Activated T-cell treated with anti-CD3 and anti-CD28 coated beads for 4 hours (primary cell): Measurements from ENCODE around the gene P2RY6.
A peak's percentile ranks its signal among the peaks of the same experiment; 100 is the strongest.

Experiments used
- DNase-seq: peaks from one replicate; pipeline ENCODE4 v3.0.0-alpha.2; 2020

P2RY6 gene

DNA sequence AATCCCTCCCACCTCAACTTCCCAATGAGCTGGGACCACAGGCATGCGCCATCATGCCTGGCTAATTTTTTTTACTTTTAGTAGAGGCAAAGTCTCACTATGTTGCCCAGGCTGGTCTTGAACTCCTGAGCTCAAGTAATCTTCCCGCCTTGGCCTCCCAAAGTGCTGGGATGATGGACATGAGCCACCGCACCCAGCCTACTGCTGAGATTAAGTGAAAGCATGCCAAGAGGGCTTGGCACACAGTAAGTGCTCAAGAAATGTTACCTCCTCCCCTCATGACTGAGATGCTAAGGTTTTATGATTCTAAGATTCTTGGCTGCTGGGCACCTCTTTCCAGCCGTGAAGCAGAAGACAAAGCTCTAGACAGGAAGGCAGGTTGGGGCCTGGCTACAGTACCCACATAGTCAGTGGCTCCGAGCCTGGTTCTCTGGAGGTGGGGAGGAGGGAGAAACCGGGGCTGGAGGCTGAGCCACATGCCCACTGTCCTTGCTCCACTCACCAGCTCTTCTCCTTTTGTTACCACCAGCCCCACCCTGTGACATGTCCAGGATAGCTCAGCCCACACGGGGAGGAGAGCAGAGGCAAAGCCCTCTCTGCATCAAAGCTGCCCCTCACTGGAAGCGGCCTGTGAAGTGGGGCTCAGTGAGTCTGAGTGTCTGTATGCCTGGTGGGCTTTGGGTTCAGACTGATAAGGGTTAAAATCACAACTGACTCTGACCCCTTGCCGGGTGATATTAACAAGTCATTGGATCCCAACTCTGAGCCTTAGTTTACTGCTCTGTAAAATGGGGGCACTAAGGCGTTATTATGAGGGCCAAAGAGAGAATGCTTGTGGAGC is 48.8 kb downstream of the P2RY6 start:
- DNase-seq: no peak

DNA sequence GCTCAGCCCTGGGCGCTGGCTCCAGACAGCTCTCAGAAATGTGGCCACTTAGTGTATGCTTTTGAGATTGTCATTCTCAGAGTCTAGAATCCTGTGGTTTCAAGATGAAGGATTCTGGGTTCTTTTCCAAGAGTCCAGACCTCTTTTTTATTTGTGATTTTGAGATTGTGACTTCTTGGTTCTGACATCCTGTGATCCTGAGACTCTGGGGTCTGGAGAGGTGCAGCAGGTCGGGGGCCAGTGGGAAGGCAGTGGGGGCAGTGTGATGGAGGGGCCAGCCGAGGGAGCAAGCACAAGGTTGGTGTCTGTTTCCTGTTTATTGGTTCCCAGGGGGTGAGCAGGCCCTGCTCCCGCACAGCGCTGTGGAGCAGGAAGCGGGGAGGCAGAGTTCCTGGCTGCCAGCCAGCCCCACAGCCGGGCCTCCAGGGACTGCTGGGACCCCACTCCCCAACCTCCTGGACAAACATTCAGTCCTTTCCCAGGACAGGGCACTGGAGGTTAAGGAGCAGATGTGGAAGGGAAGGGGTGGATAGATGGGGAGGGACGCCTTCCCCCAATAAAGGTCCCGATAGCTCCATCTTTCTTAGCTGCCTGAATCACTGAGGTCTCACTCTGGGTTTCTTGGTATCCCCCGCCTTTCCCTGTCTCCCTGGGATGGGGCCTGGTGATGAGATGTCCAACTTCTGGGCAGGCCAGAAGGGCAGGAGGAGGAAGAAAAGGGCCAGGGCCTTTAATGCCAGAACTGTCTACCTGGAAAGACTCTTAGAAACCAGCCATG is 49.7 kb downstream of the P2RY6 start:
- no peak for DNase-seq

DNA sequence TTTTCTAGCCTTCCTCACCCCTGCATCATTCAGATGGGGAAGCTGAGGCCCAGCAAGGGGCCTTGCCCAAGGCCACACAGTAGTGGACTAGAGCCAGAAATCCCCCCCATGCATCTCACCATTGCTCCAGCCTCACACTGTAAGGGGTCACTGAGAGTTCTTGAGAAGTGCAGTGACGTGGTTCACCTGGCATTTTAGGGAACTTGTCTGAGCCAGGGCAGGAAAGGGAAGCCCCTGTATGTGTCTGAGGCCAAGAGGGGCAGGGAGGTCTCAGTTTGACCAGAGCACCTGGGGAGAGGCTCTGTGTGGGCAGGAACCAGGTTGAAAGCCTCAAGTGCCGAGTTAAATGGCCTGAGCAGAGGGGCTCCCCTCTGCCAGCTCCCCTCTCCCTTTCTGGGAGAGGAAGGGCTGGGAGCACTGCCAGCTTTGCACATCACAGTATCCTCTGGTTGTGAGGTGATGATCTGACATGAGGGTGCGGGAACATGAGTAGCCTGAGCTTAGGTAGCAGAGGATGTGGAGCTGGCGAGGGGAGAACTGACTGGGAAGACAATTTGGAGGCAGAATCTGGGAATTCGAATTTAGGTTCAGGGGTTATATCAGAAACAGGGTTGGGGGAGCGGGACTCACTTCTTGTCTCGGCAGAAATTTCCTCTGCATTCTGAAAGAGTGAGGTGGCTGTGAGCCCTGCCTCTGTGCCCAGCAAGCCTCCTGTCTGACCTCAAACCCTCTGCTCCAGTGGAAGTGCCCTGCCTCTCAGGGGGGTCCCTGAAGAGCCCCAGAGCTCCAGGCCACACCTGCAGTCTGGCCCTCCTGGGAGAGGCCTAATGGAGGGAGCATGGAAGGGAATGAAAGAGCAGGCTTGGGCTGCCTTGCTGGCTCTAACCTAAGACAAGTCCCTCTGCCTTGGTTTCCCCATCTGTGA is 50.5 kb downstream of the P2RY6 start:
- no peak for DNase-seq

DNA sequence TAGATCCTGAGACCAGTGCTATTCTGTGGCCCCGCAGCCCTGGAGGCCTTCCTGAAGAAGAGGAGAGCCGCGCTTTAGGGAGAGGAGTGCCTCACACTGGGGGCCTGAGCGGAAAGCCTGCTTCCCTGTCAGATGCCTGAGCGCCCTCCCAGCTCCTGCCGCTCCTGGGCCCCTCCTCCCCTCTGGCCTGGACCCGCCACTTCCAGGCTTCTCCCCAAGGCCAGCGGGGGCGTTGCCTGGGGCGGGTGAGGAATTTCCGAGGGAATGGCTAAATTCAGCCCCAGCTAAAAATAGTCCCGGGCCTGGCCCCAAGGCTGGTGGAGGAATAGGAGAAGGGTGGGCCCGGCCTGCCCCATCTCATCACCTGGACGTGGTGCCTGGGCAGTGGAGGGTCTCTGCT is 51.3 kb downstream of the P2RY6 start:
- DNase-seq: no peak

DNA sequence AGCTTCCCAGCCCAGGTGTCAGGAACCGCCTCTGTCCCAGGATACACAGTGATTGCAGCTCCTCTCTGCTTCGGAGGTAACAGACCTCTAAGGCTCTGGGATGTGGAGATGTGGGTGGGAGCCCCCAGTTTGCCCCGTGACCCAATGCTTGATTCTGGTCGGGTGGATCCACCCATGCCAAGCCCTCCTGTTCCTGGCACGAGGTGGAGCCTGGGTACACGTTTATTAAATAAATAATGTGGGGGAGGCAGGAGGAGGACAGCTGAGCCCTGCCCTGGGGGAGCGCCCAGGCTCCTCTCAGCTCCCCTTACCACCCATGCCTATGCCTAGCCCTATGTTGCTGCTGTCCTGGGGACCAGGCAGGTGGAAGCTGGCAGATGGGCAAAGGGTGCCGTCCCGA is 52.0 kb downstream of the P2RY6 start:
- DNase-seq: no peak

DNA sequence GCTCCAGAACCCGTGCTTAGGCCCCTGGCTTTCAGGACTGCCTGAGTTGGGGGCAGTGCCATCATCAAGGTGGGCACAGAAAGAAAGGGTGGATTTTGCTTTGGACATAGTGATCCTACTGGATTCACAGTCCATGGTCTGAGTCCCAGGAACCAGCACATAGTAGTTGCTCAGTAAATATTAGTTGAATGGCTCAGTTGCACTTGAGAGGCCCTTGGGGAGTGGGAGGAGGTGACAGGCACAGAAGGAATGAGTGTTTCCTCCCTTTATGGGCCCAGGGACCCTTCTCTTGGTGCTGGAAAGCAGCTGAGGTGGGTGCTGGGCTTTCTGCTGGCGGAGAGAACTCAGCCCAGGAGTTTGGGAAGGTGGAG is 52.5 kb downstream of the P2RY6 start:
- no peak for DNase-seq

DNA sequence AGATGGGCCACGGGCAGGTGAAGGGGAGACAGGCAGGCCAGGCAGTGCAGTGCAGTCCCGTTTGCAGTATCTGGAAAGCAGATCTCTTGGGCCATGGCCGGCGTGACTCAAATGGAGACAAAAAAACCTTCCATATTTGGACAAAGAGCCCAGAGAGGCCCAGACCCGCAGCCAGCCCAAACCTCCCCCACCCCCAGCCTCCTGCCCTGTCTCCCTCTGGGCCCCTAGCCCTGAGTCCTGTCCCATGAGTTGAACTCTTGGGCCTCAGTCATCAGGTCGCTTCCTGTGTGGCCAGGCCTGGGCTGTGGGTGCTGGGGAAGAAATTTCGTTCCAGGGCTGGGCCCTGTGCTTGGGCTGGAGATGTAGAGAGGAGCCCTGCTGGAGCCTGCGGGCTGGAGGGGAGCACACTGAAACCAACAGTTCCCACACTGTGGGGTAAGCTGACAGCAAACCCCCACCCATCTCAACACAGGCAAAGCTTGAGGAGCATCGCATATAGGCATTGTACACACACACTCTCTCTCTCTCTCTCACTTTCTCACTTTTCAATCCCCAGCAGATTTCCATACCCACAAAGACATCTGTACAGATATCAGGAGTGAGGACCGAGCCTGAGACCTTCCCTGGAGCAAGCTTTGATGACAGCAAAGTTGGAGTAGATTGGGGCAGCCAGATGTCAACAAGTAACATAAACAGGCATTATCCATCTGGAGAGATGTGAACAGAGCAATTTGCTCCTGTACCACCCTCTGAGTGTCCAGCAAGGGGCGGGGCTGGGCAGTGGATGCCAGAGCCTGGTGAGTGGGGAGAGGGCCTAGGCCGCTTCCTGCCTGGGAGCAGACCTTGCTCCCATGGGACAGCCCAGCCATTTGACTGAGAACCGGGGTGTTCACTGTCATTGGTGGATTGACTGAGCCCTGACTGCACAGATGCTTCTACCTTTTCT is 53.2 kb downstream of the P2RY6 start:
- DNase-seq: no peak

DNA sequence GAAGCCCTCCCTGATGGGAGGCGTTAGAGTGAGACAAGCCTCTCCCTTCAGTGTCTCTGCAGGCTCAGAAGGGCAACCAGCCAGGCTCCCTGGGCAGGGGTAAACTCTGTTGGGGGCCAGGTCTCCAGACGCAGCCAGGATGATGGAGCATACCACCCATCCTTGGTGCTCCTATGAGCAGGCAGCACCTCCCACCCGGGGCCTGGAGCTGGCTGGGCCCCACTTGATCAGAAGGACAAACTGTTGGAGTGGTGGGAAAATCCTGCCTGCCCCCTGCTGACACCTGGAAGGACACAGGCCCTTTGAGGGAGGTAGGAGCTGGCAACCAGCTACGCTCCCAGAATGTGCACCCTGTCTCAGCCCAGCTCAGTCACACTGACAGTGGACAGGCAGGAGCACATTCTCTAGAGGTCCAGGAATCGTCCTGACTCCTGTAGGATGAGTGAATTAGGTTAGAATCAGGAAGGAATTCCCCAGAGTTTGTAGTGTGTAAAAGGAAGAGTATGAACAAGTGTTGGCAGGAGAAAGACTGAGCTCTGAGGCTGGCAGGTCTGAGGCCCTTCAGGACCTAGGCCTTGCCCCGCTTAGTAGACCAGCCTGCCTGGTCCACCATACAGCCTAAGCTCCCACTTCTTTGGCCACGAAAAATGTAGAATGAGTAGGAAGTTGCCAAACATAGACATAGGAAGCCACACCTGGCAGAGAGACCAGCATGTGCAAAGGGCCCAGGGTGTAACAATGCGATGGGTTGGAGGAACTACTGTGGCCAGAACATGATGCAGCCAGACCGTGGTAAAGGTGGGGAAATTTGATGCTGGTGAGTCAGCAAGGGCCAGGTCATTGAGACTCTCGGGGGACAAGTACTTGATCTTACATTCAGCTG is 55.0 kb downstream of the P2RY6 start:
- DNase-seq: no peak

DNA sequence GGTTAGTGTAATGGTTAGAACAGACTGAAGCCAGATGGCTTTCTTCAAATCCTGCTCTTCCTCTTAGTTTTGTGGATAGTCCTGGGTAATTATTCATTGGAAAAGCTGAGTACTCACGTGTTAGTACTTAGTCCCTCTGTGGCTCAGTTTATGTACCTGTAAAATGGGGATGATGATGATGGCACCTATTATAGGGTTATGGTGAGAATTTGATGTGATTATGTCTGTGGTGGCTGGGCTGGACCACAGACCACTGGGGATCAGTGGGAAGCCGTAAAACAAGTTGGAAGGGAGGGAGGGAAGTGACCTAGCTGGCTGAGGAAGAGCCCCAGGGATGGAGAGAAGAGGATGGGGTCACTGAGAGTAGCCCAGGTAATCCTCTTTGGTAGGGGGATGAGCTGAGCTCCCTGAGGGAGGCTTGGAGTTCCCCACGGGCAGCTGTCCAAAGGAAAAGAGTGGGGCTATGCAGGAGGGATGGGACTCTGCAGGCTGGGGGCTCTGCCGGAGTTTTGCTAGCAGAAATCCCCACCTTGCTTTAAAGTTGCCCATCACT is 55.8 kb downstream of the P2RY6 start:
- DNase-seq: no peak

DNA sequence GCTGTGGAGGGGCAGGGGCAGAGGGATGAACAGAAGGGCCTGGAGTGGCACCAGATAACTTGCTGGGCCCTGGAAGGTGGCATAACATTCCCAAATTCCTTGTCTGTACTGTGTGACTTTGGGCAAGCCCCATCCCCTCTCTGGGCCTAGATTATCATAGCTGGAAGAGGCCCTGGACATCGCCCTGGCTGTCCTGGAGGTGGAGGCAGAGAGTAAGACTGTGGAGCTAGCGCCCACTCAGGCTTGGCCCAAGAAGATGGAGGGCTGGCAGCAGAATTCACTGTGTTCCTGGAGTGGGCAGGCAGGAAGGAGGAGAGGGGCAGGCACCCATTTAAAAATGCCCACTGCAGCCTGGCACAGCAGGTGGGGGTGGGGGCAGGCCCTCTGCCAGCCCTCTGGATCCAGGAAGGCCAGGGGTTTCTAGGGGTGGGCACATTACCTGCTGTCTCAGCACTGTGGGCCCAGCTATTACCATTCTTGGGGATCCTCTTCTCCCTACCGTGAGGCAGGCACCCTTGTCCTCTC is 58.5 kb downstream of the P2RY6 start:
- no peak for DNase-seq

DNA sequence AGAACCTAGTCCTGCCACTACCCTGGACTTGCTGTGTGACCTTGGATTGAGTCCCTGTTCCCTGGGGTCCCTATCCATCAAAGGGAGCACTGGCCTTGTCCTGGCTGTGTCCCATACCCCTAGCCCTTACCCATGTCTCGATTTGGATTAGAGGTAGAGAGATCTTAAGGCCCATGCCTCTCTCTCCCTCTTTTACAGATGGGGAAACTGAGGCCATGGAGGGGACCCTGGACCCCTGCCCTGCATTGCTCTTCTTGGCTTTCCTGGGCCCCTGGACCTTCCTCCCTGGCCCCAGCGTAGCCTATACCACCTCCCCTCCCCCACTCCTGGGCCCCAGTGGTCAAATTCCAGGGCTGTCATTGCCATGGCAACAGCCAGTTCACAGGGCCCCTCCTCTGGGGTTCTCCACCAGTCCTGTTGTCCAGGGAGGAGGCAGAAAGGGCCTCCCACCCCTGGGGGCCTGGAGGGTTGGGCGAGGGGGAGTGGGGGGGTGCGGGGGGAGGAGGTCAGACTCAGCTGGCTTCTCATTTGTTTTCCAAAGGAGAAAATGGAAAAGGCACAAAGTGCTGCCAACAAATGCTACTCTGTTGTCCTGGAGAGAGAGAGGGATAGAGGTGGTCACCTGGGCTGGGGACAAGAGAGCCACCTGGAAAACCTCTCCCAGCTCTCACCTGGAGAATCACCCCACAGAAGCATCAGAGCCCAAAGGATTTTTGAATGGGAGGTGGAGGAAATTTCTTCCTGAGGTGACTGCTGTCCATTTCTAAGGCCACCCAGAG is 59.2 kb downstream of the P2RY6 start:
- DNase-seq: no peak

DNA sequence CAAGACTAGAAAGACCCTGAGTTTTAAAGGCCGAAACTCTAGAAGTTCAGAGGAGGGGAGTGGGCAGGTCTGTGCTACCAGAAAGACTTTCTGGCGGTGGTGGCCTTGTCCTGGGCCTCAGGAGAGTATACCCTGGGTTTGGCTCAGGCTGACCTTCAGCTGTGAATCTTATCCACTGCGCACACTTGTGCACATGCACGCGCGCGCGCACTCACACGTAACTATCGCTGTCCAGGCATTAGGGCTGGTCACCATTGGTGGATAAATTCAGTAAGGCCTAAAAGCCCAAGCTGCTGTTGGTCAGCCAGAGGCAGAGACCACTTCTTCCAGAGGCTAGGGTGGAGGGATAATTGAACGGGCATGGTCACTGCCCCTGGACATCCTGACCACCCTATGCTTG is 61.0 kb downstream of the P2RY6 start:
- DNase-seq: no peak

DNA sequence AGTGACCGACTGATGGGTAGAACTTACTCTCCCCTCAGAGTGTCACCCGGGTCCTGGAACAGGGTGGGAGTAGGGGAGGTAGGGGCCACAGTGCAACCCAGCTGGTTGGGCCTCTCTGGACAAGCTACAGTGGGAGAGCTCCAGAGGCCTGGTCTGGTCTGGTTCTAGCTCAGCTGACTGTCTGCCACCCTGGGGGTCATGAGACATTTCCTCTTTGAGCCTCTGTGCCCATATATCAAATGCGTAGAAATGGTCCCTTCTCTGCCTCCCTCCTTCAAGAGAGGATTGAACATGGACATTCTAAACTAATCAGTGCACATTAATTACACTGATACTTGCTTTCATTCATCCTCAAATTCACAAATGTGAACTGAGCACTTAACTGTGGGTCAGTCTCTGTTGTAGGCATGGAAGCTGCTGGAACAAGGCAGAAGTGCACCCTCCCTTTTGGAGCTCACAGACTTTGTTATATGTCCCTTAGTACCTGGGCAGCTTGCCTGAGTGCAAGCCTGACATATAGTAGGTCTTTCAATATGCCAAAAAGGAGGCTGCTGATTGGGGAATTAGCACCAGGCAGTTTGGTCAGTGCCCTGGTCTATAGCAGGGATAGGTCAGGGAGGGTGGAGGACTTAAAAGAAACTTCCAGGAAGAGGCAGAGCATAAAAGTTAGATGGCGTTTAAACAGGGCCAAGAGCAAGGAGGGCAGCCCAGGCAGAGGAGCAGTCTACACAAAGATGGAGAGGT is 61.7 kb downstream of the P2RY6 start:
- DNase-seq: no peak

DNA sequence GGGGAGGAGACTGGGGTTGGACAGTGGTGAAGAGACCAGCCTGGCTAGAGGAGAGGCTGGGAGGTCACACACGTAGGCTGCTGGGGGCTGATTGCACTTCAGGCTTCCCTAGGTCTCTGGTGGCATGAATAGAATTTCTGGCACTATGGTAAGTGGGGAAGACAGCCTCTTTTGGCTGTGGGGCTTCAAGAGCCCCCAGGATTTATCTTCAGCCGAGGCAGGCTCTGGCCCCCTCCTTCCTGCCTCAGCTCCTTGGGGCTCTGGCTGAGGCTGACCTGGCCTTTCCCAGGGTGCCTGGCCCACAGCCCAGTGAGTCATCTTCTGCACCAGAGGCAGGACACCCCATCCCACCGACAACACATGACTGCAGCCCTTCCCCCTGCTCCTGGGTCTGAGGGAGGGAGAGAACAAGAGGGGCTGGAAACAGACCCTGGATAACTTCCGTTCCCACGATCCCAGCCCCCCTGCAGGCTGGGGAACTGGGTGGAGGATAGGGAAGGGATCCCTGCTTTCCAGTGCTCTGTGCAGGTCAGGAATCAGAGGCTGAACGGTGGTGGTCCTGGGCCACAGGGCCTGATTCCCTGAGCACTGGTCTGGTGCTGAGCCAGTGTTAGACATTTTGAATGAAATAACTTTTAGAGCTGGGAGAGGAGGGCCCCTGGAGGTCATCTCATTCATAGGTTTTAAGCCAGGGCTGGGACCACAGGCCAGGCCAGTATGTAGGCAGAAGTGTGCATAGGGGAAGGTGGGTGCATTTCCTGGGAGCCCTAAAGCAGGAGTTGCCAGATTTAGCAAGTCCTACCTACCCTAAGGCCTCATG is 62.5 kb downstream of the P2RY6 start:
- DNase-seq: no peak

DNA sequence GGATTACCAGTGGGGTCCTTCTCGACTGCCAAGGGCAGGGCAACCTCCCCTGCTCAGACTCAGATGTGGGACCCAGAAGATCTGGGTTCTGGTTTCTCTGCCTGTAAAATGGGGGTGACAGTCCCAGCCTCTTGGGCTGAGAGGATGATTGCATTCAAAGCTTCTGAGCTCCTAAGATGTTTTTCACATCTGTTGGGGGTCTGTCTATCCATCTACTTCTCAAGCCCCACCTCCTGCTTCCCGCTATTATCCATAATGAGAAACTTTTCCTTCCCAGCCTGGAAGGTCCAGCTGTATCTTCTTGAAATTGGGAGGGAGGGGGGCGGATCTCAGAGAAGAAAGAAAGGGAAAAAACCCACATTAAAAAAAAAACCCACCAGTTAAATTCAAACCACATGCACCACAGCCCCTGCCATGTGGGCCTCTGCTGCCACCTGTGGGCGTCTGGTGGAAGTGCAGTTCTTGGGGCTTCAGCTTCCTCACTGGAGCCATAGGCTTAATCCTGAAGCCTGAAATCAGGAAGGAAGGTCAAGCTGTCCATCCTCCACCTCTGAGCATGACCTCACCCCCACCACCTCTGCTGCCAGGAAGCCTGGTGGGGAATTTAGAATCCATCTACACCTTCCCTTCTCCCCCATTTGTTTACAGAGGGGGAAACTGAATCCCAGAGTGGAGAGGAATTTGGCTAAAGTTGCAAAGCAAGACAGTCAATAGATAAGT is 63.2 kb downstream of the P2RY6 start:
- DNase-seq: peak; percentile 77

DNA sequence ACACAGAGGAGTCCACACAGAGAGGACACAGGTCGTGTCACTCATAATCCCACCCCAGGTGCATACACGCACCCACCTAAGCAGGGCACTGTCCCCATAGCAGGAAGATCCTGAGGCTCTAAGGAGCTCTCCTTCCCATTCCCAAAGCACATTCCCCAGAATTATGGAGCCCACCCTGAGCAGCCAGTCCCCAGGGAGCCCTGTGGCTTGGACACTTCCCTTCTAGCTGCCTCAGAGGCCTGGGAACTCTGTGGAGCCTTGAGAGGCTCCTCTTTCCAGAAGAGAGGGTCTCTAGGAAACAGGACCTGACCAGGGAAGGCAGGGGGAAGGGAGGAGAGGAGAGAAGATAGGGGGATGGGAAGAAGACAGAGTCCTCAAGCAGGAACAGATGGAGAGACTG is 65.7 kb downstream of the P2RY6 start:
- DNase-seq: no peak

DNA sequence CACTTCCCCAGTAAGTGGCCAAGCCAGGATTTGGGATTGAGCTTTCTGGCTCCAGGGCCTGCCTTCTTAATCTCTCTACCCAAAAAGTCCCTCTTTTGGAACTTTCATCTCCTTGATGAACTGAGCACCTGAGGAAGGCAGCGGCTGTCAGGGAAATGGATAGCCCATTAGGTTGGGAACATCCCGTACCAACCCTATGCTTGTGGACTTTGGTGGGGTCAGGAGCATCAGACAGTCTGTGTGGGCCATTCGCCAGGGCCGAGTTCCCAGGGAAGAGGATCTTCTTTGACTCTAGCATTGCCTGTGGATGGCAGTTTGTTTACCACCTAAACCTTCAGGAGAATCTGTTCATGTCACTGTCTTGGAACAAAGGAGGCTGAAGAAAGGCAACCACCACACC is 66.1 kb downstream of the P2RY6 start:
- DNase-seq: no peak
